HG03196 (cell line): Measurements from ENCODE around the gene CACNA1G.

Experiments used
- ATAC-seq: cut with Tn5 transposase; IDR thresholded peaks from one replicate; pipeline ENCODE4 v1.9.1; 2021; ENCODE audit not compliant: unreplicated experiment

Gene CACNA1G

GRCh38 chr17:50533185-50533584 lies 27.3 kb upstream of the CACNA1G start:
- ATAC-seq = no peak

GRCh38 chr17:50533720-50534148 lies 26.8 kb upstream of the CACNA1G start:
- ATAC-seq = no peak

- ATAC-seq = no peak
Measured at GRCh38 chr17:50534222-50534978, 26.1 kb upstream of the CACNA1G start.

- no peak for ATAC-seq
Measured at GRCh38 chr17:50534979-50535326, 25.6 kb upstream of the CACNA1G start.

- no peak for ATAC-seq
Measured at GRCh38 chr17:50535407-50535806, 25.1 kb upstream of the CACNA1G start.

- ATAC-seq = no peak
Measured at GRCh38 chr17:50536683-50537646, 23.6 kb upstream of the CACNA1G start.

- no peak for ATAC-seq
Measured at GRCh38 chr17:50537721-50538548, 22.6 kb upstream of the CACNA1G start.

- ATAC-seq = no peak
Measured at GRCh38 chr17:50538549-50539410, 21.7 kb upstream of the CACNA1G start.

- no peak for ATAC-seq
Measured at GRCh38 chr17:50539762-50540559, 20.6 kb upstream of the CACNA1G start.

GRCh38 chr17:50540560-50541401 lies 19.7 kb upstream of the CACNA1G start:
- ATAC-seq = no peak

GRCh38 chr17:50541402-50541715 lies 19.2 kb upstream of the CACNA1G start:
- ATAC-seq = no peak

GRCh38 chr17:50541716-50542688 lies 18.5 kb upstream of the CACNA1G start:
- ATAC-seq = peak; percentile 69

GRCh38 chr17:50542795-50543774 lies 17.4 kb upstream of the CACNA1G start:
- no peak for ATAC-seq

- no peak for ATAC-seq
Measured at GRCh38 chr17:50544516-50544915, 16.0 kb upstream of the CACNA1G start.

GRCh38 chr17:50545311-50545710 lies 15.2 kb upstream of the CACNA1G start:
- no peak for ATAC-seq

- no peak for ATAC-seq
Measured at GRCh38 chr17:50546701-50547034, 13.8 kb upstream of the CACNA1G start.
